CD4-positive, alpha-beta T cell treated with Interleukin-6 for 4 hours (primary cell): ENCODE results near the gene IRAG1.
A peak's percentile ranks its signal among the peaks of the same experiment; 100 is the strongest.

Experiments
- DNase-seq: peaks from one replicate; pipeline ENCODE4 v3.0.0-alpha.2; 2020; ENCODE audit warnings: mixed read lengths

The IRAG1 gene

DNA sequence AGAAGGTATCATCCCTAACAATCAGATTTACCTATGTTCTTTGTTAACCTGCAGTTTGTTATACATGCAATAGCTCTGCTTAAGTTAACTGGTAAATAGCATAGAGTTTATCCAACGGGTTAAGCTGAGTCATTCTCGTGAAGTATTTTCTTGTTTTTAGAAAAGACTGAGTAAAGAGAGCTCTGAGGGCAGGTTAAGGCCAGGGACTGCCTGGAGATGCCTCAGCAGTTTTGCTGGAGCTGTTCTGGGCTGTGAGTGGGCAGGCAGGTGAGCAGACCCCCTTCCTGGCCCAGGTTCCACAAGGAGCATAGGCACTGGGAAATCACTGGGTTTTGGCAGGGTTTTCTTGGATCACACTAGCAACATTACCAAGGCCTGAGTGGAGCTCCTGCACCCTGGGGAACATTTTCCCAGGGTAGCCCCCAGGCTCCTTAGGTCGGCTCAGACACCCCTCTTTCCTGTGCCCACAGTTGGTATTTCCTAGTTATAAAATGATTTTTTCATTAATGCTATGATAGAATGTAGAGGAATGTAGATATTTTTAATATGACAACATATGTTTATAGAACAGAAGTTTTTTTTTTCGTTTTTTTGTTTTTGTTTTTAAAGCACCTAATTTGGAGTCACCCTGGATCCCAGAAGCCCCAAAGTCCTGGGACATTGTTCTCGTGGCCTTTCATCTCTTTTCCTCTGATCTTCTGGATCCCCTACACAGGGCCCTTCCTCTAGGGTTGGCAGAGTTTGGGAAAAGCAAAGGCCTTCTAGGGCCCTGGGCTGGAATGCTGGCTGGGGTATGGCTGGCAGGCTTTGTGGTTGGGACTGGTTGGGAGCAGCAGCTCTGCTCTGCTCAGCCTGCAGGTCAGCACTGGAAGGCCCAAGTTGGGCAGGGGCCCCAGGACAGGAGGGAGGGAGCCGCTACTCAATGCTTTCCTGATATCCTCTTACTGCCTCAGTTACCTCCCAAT, 26.7 kb downstream of the IRAG1 start:
- DNase-seq, result no peak

DNA sequence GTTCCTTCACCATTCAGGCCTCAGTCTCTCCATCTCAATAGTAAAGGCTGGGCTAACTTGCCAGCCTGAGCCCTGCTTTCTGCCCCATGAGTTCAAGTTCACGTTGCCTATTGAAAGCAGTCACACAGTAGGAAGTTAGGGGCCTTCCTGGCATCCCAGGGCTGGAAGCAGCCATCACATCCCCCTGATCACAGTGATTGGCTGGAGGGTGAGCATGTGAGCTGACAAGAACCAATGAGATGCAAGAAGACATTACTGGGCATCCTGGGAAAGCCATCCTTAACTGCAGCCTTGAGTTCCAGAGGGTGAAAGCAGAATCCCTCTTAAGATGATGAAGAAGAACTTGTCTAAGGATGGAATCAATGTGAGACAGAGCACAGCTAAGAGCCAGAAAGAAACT, 29.1 kb downstream of the IRAG1 start:
- DNase-seq, result no peak

DNA sequence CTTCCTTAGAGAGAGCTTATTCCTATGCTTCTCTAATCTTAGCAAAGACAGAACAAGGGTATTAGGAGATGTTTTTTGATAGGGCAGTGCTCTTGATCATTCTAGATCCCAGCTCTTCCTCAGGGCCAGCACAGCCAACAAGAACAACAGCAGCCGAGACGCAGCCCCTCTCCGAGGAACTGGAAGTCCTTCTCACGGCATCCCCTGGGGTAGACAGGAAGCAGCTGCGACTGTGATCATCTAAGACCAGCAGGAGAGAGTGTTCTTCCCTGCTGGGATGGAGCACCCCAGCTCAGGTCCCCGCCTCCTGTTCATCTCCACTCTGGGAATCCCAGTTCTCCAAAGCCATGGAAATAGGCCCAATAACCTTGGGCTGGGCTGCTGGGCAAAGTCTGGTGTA, 29.6 kb downstream of the IRAG1 start:
- no peak for DNase-seq

DNA sequence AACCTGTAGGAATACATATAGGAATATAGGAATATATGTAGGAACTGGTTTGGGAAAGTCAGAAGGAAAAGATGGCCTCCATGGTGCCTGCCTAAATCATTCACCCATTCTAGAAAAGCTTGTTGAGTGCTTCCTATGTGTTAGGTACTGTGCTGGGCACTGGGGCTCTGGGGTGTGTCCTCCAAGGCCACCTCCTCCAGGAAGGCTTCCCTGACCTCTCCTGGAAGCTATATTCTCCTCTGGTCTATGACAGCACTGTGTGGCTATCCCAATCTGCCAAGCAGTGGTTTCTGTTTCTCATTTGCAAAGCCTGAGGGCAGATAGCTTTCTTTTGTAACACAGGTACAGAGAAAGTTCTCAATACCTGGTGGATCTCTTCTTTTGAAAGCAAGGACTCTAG, 30.2 kb downstream of the IRAG1 start:
- DNase-seq, result no peak

DNA sequence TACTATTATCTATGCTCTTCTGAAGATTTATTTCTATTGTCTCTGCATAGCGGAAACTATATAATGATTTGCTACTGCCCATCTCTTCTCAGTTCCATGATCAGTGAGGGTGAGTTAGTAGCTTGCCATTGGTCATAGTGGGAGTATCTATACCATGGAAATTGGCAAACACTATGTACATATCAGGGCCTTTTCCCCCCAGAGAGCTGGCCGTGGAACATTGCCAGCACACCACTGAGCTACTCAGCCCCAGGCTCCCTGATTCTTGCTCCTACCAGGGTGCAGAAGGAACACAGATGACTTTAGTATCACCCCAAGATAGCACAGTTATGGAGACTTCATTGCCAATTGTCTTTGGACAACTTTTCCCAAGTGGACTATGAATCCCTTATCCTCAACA, 33.2 kb downstream of the IRAG1 start:
- no peak for DNase-seq

DNA sequence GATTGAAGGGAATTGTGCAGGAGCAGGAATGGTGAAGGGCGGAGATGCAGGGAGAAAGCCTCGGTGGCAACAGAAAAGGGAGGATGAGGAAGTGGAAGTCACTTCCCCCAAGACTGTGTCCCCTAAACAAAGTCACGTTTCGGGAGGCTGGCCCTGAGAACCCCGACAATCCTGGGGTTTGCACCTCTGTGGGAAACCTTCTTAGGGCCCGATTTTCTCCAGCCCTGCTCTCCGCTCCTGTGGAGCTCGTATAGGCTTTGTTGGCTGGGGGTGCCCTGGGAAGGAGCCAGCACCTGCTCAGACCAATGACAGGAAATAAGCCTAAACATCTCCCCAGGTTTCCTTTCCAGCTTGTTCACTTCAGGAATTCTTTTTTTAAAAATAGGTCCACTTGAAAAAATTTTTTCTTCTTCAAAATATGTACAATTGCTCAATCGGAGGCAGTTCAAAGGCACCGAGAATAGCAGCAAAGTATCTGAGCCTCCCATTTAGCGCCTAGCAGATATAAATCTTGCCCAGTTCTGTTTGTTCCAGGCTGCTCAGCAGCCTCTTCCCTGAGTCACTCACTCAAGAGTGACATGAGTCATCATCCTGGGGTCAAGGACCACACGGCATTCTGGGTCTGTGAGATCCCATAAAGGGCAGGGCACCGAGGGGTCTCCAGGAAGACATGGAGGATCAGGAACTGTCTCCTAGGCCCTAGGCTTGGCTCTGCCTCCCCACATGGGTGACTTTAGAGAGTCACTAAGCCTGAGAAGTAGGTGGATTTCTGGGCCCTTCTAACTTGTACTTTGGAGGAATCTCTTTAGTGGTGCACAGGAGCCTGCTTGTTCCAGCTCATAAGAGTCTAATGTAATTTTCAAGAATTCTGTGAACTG, 34.0 kb downstream of the IRAG1 start:
- no peak for DNase-seq

DNA sequence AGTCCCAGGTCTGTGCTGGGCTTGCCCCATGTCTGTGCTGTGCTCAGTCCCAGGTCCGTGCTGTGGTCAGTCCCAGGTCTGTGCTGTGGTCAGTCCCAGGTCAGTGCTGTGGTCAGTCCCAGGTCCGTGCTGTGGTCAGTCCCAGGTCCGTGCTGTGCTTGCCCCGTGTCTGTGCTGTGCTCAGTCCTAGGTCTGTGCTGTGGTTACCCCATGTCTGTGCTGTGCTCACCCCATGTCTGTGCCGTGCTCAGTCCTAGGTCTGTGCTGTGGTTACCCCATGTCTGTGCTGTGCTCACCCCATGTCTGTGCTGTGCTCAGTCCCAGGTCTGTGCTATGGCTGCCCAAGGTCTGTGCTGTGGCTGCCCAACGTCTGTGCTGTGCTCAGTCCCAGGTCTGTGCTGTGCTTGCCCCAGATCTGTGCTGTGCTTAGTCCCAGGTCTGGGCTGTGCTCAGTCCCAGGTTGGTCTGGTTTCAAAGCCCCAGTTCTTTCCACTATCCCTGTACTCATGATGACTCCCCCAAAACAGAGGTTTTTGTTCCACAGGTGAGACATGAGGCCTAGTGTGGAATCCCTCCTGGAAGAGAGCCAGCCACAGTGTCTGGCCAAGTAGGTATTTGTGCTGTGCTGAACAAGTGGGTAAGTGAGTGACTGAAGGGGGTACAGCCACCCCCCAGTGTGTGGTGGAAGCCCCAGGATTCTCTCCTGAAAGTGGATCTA, 34.8 kb downstream of the IRAG1 start:
- DNase-seq, result no peak

DNA sequence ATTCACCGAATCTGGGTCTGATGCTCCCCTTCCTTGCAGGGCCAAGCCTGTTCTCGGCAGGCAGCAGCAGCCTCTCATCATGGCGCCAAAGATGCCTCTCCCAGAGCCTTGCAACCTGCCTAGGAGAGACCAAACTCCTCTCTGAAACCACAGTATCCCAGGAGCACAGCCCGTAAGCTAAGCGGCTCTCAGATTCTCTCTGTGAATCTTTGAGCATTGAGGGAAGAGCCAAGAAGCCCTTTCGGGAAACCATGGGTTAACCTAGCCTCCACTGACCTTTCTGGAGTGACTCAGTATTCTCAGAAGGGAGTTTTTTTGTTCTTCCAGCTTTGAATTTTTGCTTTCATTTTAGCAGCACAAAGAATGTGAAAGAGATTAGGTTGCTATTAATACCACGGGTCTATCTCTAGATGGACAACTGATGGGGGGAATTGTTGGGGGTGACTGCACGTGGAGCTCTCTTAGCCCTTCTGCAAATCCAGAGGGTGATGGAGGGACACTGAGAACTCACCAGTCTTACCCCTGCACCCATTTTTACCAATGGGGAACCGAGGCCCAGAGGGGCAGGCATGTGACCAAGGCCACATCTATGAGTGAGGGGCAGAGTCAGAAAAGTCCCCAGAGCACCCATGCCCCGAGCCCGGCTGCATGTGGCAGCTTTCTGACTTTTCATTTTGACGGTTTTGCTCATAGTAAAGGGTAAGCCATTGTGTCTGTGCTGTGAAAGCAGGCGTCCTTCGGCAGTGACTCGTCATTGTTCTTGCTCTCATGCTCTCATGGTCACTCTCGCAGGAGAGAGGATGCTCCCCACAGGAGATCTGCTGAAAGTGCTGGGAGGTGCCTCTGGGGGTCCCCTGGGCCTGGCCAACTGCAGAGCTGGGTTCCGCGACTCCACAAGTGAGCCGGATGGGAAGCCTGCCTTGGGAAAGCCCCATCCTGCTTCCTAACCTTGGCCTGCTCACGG, 36.0 kb downstream of the IRAG1 start:
- no peak for DNase-seq

DNA sequence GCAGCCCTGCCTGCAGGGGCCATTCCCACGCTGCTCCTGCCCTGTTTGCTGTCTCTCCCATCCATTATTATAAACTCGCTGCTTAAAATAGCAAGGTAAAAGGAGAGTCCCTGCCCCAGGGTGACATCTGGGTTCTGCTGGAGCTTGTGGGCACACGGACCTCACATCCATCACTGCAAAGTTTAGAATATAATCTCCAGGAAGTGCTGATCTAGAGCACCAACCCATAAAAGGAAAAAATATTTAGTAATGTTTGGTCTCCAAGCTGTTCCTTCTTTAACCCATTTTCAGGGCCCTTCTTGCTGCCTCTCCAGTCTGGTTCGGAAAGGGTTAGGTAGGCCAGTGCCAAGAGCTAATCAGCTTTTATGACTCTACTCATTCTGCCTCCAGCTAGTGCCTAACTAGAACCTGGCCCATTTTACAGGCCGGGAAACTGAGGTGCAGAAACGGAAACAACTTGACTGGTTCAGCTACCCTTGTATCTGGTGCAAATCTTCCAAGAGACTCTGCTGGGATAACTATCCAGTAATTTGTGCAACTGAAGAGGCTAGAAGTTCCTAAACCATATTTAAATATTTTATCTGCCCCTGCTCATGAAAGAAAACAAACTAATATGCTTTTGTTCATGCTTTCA, 37.5 kb downstream of the IRAG1 start:
- no peak for DNase-seq

DNA sequence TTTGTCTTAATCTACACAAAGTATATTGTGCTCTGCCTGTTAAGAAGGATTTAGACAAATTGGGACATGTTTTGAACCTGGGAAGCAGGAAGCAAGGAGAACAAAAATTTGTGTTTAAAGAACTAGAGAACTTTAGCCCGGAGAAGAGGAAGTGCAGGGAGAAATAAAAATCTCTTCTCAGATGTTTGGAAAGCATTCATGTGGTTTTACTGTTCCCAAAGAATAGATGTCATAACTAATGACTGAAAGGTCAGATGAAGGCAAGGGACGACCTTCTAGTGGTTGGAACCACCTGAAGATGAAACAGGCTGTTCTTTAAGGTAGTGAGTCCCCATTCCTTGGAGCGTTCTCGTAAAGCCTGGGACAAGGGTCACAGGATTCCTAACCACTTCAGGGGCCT, 38.3 kb downstream of the IRAG1 start:
- no peak for DNase-seq

DNA sequence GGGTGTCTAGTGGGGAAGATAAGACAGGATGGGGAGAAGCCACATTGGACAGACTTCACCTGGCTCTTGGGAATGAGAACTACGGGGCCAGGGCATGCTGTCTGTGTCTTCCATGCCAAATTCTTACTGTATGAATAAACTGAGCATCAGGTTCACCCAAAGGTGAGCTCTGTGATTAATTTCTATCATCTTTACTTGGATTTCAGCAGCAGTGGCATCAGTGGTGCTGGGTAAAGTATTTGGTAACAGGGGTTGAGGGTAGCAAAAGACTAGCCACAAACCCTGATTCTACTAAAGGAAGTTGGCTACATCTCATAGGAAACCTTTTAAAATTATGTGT, 38.8 kb downstream of the IRAG1 start:
- no peak for DNase-seq

DNA sequence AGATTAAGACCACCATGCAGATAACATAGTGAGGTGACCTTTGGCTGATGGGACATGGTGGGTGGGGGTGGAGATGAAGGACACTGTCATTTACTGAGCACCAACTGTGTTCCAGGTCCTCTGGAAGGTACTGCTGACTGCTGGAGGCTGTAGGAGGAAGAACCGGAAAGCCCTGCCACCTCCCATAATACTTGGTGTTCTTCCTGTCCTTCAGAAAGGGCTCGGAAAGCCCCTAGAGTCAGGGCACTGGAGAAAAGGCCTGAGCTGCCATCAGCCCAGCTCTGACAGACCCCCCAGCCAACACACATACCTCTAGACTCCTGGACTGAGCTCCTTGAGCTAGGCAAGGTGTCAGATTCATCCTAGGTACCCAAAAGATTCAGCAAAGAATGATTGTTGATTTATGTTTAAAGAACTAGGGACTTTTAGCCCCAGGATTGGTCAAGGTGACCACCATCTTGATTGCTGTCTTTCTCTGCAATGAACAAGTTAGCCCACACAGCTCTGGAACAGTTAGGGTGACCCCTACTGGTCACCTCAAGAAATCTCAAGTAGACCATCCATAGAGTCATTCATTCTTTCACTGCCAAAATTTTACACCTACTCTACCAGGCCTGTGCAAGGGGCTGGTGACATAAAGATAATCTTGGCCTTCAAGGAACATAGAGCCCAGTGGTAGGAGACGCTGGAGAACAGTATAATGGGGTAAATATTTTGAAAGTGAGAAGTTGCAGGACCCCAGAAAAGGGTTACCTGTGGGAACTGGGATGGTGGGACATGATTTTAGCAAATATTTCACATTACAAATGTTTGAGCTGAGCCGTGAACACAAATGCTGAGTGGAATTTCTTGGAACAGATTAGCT, 39.4 kb downstream of the IRAG1 start:
- DNase-seq, result peak; percentile 54

DNA sequence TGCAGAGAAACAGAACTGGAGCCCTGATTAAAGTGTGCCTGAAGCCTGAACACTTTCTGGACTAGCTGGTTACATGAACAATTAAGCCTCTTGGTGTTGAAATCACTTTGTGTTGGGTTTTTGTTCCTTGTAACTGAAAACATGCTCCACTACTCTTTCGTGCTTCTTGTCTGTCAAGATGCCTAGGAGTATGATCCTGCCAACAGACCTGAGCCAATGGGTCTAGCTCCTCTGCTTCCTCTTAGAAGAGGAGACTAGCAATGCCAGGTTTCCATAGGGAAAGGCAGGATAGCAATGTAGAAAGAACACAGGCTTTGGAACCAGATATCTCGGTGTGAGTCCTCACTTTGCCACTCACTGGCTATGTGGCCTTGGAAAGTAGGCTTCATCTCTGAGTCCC, 40.3 kb downstream of the IRAG1 start:
- DNase-seq, result no peak

DNA sequence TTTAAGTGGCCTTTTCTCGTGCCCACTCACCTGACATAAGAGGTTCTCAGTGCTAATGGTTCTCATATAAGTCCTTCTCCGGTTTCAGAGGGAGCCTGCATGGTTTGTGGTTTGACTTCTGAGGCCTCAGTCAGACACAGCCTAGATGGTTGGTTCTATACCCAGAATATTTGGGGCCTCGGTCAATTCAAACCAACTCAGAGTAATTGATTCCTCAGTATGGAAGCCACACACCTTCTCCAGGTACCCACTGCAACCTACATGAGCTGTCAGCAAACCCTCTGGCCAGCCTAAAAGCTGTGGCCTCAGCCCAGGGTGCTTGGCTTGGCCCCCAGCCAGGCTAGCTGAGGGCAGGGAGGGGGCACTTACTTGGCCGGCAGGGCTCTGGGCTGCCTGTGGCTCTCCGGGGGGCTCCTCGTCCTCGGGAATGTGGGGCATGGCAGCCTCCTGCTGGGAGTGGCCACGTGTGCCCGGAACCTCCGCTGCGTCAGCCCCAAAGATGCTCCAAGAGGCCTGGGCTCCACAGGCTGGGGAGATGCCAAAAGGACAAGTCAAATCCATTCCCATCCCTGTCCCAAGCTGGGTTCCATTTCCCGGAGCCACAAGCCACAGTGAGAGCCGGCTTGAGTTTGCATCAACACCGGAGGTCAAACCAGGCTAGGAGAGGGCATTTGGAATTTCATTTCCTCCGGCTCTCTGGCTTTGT, 41.7 kb downstream of the IRAG1 start:
- DNase-seq, result no peak

DNA sequence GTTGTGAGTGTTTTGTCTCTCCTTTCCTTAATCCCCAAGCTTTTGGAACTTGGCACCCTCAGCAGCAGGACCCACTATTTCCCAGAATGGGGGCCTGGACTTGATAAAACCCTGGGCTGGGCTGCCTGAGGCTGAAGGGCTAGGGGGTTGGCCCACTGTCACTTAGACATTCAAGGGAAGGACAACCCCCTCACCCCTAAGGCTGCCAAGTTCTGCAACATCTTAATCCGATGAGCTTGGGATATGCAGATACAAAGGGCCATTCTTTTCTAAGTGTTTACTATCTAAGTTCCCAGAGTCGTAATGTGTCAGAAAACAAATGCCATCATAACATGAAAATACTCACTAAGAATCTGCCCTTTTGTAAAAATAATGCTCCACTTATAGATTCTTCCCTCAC, 42.9 kb downstream of the IRAG1 start:
- DNase-seq, result no peak

DNA sequence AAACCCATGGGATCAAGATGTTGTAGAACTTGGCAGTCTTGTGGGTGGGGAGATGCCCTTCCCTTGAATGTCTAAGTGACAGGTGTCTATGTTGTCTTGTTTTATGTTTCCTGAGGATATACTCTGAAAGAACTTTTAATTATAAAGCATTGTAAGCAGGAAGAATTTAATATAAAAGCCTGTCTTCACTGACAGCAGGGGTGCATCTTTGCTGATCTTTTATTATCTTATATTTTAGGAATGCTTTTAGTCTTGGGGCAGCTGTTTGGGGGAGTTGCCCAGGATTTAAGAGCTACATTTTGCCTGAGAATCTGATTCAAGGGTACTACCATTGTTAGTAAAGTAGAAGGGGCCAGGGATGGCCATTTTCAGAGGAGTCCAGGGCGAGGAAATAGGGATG, 43.4 kb downstream of the IRAG1 start:
- no peak for DNase-seq

DNA sequence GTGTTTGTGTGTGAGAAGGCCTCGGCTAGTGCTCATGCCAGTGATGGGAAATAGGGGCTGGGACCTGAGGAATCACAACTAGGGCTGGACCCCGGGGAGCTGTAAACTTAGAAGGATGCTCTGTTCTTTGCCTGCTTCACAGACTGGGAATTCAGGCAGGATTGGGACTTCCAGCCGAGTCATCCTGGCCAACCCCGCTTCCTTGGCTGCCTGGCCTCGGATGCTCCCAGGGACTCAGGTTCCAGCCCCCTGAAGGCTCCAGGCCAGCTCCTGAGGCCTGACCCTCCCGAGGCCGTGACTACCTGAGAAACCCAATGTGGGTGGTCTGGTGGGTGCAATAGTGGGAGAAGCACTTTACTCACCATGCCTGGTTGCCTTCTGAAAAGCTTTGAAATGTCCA, 44.7 kb downstream of the IRAG1 start:
- DNase-seq, result no peak

DNA sequence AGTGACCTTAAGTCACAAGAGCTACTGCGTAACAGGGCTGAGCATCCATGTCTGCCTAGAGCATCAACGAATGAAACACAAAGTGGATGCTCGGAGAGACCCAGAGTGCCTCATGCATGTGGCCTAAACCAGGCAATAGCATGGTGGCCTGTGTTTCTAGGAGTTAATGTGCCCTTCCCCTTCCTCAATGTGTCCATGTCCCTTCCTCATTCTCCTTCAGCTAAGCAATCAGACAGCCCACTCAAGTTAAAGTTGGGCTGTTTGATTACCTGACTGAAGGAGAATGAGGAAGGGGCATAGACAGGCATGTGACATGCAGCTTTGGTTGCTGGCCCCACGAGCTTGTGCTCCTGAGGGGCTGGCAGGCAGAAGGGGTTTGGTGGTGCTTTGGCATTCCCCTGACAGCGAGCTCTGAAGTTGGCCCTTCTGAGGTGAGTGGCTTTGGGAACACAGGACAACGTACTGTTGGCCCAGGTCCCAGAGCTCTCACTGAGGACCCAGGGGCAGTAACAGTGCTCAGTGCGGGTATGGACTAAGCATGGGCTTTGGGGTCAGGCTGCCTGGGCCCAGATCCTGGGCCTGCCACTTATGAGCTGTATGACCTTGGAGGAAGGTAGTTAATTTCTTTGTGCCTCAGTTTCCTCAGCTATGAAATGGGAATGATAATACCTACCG, 46.7 kb downstream of the IRAG1 start:
- no peak for DNase-seq

DNA sequence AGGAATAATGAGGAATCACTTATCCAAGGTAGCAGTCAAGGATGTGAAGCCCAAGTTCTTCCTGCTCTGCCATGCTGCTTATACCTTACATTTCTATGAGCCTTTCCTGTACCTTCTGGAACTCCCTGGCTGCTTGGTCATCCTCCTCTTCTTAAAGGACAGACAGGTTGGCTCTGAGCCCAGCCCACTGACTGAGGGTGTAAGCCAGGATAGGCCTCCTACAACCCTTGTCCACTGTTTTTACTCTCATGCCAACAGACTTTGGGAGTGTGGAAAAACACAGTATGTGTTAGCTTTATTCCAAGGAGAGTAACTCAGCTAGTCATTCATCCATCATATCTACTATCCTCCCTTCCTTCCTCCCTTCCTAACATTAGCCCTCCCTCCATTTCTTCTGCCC, 47.5 kb downstream of the IRAG1 start:
- no peak for DNase-seq
